ENCODE measurements around the gene FANCG. TPM values are rescaled to one million over a fixed set of nuclear protein-coding genes. Genes with fewer than 3 reads are reported as not detected.

FANCG gene
- total RNA-seq, 4 donors from 2014 or later = 1.8 to 29.1 (median 8.3) TPM

DNA sequence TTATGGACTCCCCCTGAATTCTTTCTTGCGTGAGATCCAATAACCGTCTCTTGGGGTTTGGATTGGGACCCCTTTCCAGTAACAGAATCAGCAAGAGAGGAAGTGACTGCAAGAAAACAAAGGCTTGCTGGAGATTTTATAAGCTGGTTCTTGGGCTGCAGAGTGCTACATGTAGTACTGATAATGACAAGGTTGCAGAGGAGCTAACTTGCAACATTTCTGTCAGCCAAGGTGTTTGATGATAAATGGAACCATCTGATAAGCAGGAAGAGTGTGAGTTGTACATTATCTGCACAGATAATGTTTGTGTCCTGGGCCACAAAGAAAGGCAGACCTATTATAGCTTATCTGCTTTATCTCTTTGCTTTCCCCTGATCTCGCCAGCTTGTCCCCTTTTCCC lies 53.1 kb downstream of the FANCG start:
- Histone ChIP-seq H3K27me3 (no peaks in the 10 kb centered on the region), H3K27ac (peak overlapping the region; percentile 74 to 75), H3K4me3 (no peak overlapping the region), H3K4me1 (peaks cover 7 to 8% of the 10 kb centered on the region in 2 donors), H3K9me3 (no peaks in the 10 kb centered on the region), H3K36me3 (no peaks in the 10 kb centered on the region)
- no peak for DNase-seq
- intact Hi-C loops (cut with DNase I; ENCODE audit: low total_unique reads) = no loop called here
- no peak for TF ChIP-seq POLR2A (IDR thresholded peaks at IDR 0.05)
- TF ChIP-seq, protein P1, sequence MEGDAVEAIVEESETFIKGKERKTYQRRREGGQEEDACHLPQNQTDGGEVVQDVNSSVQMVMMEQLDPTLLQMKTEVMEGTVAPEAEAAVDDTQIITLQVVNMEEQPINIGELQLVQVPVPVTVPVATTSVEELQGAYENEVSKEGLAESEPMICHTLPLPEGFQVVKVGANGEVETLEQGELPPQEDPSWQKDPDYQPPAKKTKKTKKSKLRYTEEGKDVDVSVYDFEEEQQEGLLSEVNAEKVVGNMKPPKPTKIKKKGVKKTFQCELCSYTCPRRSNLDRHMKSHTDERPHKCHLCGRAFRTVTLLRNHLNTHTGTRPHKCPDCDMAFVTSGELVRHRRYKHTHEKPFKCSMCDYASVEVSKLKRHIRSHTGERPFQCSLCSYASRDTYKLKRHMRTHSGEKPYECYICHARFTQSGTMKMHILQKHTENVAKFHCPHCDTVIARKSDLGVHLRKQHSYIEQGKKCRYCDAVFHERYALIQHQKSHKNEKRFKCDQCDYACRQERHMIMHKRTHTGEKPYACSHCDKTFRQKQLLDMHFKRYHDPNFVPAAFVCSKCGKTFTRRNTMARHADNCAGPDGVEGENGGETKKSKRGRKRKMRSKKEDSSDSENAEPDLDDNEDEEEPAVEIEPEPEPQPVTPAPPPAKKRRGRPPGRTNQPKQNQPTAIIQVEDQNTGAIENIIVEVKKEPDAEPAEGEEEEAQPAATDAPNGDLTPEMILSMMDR (IDR thresholded peaks at IDR 0.05) = no peak

Small RNA genes within 50 kb of the gene (small RNA-seq; reads per million reads assigned to genes)
- gene RN7SL338P = not detected

Other genes starting within 250 kb of the FANCG start
- gene PHF24, start 121.7 kb downstream of the FANCG start, total RNA-seq = 1 to 10 TPM in 1 of 4 donors, under 1 TPM in 3; under 0.01 to 1.5 (median 0.81) TPM
- gene DNAJB5, start 90.2 kb downstream of the FANCG start, total RNA-seq = 10 to 100 TPM in 3 of 4 donors, 1 to 10 TPM in 1; 9.7 to 45.0 (median 25.1) TPM
- gene VCP, start 7.3 kb downstream of the FANCG start, total RNA-seq = 100 to 1,000 TPM in 3 of 4 donors, 10 to 100 TPM in 1; 57.6 to 252 (median 174) TPM
- gene PIGO, start 16.6 kb upstream of the FANCG start, total RNA-seq = 10 to 100 TPM in 3 of 4 donors, 1 to 10 TPM in 1; 2.8 to 21.5 (median 14.6) TPM
- gene STOML2, start 23.2 kb upstream of the FANCG start, total RNA-seq = 100 to 1,000 TPM in 1 of 4 donors, 10 to 100 TPM in 3; 58.4 to 107 (median 63.4) TPM
- 10 to 100 TPM in 1 of 4 donors, 1 to 10 TPM in 1, under 1 TPM in 2; 0.51 to 14.8 (median 4.1) TPM for gene ATOSB, start 35.9 kb upstream of the FANCG start, total RNA-seq
- 10 to 100 TPM; 11.2 to 37.1 (median 14.6) TPM for gene UNC13B, start 82.1 kb upstream of the FANCG start, total RNA-seq

All from uterus (tissue), 4 donors.